GM23338 (cell line): ENCODE measurements around the gene ST6GALNAC4. TPM values are rescaled to one million over a fixed set of nuclear protein-coding genes. Genes with fewer than 3 reads are reported as not detected.

ENCODE experiments used
- ATAC-seq: fragments of 200-7000 bp; cut with Tn5 transposase; 3 replicates; pipeline ENCODE4 v1.9.1; 2020
- DNase-seq: peaks from one replicate; pipeline ENCODE4 v3.0.0-alpha.2; 2015; ENCODE audit warnings: low spot score
- H2AFZ ChIP-seq: fragments of 200-600 bp; sonication (generic); 2 replicates; pipeline ENCODE4 v1.8.0; 2016; ENCODE audit warnings: antibody characterized with exemption, mild to moderate bottlenecking, moderate library complexity
- H3F3A ChIP-seq: fragments of 200-600 bp; sonication (generic); replicated peaks from 2 replicates; pipeline ENCODE4 v1.8.0; 2017; ENCODE audit warnings: antibody characterized with exemption, mixed run types, low read depth
- H3K27ac ChIP-seq: fragments of 200-600 bp; sonication (generic); 2 replicates; pipeline ENCODE4 v1.6.1; 2016; ENCODE audit warnings: low read depth
- H3K27me3 ChIP-seq: fragments of 200-600 bp; sonication (generic); 2 replicates; pipeline ENCODE4 v1.8.0; 2016; ENCODE audit warnings: mild to moderate bottlenecking, mixed run types, moderate library complexity; ENCODE audit not compliant: insufficient read depth
- H3K36me3 ChIP-seq: fragments of 200-600 bp; sonication (generic); 2 replicates; pipeline ENCODE4 v1.8.0; 2016; ENCODE audit warnings: mild to moderate bottlenecking; ENCODE audit not compliant: insufficient read depth
- H3K4me1 ChIP-seq: fragments of 200-600 bp; sonication (generic); 2 replicates; pipeline ENCODE4 v1.8.0; 2016; ENCODE audit warnings: mild to moderate bottlenecking, moderate library complexity; ENCODE audit not compliant: insufficient read depth
- H3K4me2 ChIP-seq: fragments of 200-600 bp; sonication (generic); 2 replicates; pipeline ENCODE4 v1.7.1; 2017; ENCODE audit warnings: mixed run types
- H3K4me3 ChIP-seq: fragments of 200-600 bp; sonication (generic); 2 replicates; pipeline ENCODE4 v1.6.1; 2016; ENCODE audit warnings: mixed run types
- H3K79me2 ChIP-seq: fragments of 200-600 bp; sonication (generic); replicated peaks from 2 replicates; pipeline ENCODE4 v1.8.0; 2017; ENCODE audit warnings: mild to moderate bottlenecking; ENCODE audit not compliant: insufficient read depth
- H3K9me2 ChIP-seq: fragments of 200-600 bp; sonication (generic); 2 replicates; pipeline ENCODE4 v1.8.0; 2017; ENCODE audit not compliant: insufficient read depth
- H4K20me1 ChIP-seq: fragments of 200-600 bp; sonication (generic); replicated peaks from 2 replicates; pipeline ENCODE4 v1.8.0; 2017; ENCODE audit warnings: mild to moderate bottlenecking; ENCODE audit not compliant: insufficient read depth
- H3K27ac Mint-ChIP-seq: 2 replicates; pipeline ENCODE4 v1.8.0; 2020; ENCODE audit warnings: inconsistent platforms, mild to moderate bottlenecking, moderate library complexity, mixed read lengths
- H3K27me3 Mint-ChIP-seq: 3 replicates; pipeline ENCODE4 v1.8.0; 2022; ENCODE audit warnings: low read depth, mild to moderate bottlenecking, moderate library complexity, mixed read lengths, inconsistent platforms; ENCODE audit not compliant: insufficient read depth, poor library complexity
- H3K36me3 Mint-ChIP-seq: 3 replicates; pipeline ENCODE4 v1.8.0; 2021; ENCODE audit warnings: low read depth, mild to moderate bottlenecking, inconsistent platforms, moderate library complexity, mixed read lengths
- H3K4me1 Mint-ChIP-seq: 3 replicates; pipeline ENCODE4 v1.8.0; 2020; ENCODE audit warnings: mild to moderate bottlenecking, inconsistent platforms, mixed read lengths
- H3K4me3 Mint-ChIP-seq: 3 replicates; pipeline ENCODE4 v1.8.0; 2021; ENCODE audit warnings: moderate library complexity, mild to moderate bottlenecking, inconsistent platforms, mixed read lengths
- H3K9me3 Mint-ChIP-seq: 3 replicates; pipeline ENCODE4 v1.8.0; 2020; ENCODE audit warnings: moderate library complexity, mild to moderate bottlenecking, inconsistent platforms, mixed read lengths
- CREB1 ChIP-seq: fragments of 250-450 bp; sonication (Bioruptor Pico); IDR thresholded peaks from 2 replicates; pipeline ENCODE4 v1.5.0; 2020; ENCODE audit warnings: low read depth, mild to moderate bottlenecking, moderate library complexity
- EZH2 ChIP-seq: fragments of 200-600 bp; sonication (generic); IDR thresholded peaks from one replicate; pipeline ENCODE4 v1.8.0; 2017; ENCODE audit warnings: antibody characterized with exemption, mild to moderate bottlenecking, low read depth; ENCODE audit not compliant: unreplicated experiment
- EZH2phosphoT487 ChIP-seq: fragments of 200-600 bp; sonication (generic); IDR thresholded peaks from one replicate; pipeline ENCODE4 v1.8.1; 2018; ENCODE audit warnings: antibody characterized with exemption; ENCODE audit not compliant: unreplicated experiment
- JUNB ChIP-seq: IDR thresholded peaks from one replicate; pipeline ENCODE4 v1.6.1; 2016; ENCODE audit warnings: antibody characterized with exemption; ENCODE audit not compliant: unreplicated experiment
- NANOG ChIP-seq: IDR thresholded peaks from 2 replicates; pipeline ENCODE4 v1.6.1; 2016; ENCODE audit warnings: antibody characterized with exemption, borderline replicate concordance
- STAT1 ChIP-seq: IDR thresholded peaks from one replicate; pipeline ENCODE4 v1.6.1; 2016; ENCODE audit warnings: antibody characterized with exemption; ENCODE audit not compliant: unreplicated experiment
- ZNF114 ChIP-seq: fragments of 250-450 bp; sonication (Bioruptor Pico); IDR thresholded peaks from 2 replicates; pipeline ENCODE4 v1.5.0; 2020; ENCODE audit warnings: mild to moderate bottlenecking, moderate library complexity
- ZNF331 ChIP-seq: fragments of 250-450 bp; sonication (Bioruptor Pico); IDR thresholded peaks from 2 replicates; pipeline ENCODE4 v1.5.0; 2020; ENCODE audit warnings: low read depth, mild to moderate bottlenecking, moderate library complexity
- polyA plus RNA-seq: library from polyadenylated mRNA; unstranded; fragments of >200 nt; fragmentation: Nextera tagmentation; extraction: Ambion mirVana; gene quantifications from 2 replicates; pipeline ENCODE4 v1.2.1, GENCODE V29; 2016
- total RNA-seq: library from RNA; depleted of rRNA; stranded (reverse); fragments of >200 nt; shearing (Covaris generic); gene quantifications from 2 replicates; pipeline ENCODE4 v1.2.3, GENCODE V29; 2014
- TF ChIP-seq, protein P1 (sequence below), 2 experiments: fragments of 200-600 bp in 1 of 2; sonication (generic) in 1 of 2; conservative IDR thresholded peaks; 2 replicates each; pipeline versions ENCODE4 v1.5.1 to v1.6.1; 2016 to 2017; ENCODE audit warnings: antibody characterized with exemption in 2 of 2, low read depth in 2 of 2, mild to moderate bottlenecking in 2 of 2, moderate library complexity in 1 of 2
- TF ChIP-seq, protein P2 (sequence below): IDR thresholded peaks from one replicate; pipeline ENCODE4 v1.6.1; 2018; ENCODE audit warnings: antibody characterized with exemption; ENCODE audit not compliant: unreplicated experiment

The ST6GALNAC4 gene
- total and polyA plus RNA-seq, 2 experiments from 2014 or later, result 8.1 to 35.3 TPM

- TF ChIP-seq ZNF114 (CRISPR knock-in tag), result no peak
- TF ChIP-seq EZH2, result no peak
- no peak for TF ChIP-seq JUNB
- no peak for TF ChIP-seq STAT1
- no peak for TF ChIP-seq NANOG
- TF ChIP-seq EZH2phosphoT487, result no peak
- TF ChIP-seq ZNF331, result no peak
- no peak for TF ChIP-seq CREB1 (CRISPR knock-in tag)
- TF ChIP-seq, protein P1, sequence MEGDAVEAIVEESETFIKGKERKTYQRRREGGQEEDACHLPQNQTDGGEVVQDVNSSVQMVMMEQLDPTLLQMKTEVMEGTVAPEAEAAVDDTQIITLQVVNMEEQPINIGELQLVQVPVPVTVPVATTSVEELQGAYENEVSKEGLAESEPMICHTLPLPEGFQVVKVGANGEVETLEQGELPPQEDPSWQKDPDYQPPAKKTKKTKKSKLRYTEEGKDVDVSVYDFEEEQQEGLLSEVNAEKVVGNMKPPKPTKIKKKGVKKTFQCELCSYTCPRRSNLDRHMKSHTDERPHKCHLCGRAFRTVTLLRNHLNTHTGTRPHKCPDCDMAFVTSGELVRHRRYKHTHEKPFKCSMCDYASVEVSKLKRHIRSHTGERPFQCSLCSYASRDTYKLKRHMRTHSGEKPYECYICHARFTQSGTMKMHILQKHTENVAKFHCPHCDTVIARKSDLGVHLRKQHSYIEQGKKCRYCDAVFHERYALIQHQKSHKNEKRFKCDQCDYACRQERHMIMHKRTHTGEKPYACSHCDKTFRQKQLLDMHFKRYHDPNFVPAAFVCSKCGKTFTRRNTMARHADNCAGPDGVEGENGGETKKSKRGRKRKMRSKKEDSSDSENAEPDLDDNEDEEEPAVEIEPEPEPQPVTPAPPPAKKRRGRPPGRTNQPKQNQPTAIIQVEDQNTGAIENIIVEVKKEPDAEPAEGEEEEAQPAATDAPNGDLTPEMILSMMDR (conservative IDR thresholded peaks at IDR 0.05; ENCODE audit: low read depth in 2 of 2), result no peak
- TF ChIP-seq, protein P2, sequence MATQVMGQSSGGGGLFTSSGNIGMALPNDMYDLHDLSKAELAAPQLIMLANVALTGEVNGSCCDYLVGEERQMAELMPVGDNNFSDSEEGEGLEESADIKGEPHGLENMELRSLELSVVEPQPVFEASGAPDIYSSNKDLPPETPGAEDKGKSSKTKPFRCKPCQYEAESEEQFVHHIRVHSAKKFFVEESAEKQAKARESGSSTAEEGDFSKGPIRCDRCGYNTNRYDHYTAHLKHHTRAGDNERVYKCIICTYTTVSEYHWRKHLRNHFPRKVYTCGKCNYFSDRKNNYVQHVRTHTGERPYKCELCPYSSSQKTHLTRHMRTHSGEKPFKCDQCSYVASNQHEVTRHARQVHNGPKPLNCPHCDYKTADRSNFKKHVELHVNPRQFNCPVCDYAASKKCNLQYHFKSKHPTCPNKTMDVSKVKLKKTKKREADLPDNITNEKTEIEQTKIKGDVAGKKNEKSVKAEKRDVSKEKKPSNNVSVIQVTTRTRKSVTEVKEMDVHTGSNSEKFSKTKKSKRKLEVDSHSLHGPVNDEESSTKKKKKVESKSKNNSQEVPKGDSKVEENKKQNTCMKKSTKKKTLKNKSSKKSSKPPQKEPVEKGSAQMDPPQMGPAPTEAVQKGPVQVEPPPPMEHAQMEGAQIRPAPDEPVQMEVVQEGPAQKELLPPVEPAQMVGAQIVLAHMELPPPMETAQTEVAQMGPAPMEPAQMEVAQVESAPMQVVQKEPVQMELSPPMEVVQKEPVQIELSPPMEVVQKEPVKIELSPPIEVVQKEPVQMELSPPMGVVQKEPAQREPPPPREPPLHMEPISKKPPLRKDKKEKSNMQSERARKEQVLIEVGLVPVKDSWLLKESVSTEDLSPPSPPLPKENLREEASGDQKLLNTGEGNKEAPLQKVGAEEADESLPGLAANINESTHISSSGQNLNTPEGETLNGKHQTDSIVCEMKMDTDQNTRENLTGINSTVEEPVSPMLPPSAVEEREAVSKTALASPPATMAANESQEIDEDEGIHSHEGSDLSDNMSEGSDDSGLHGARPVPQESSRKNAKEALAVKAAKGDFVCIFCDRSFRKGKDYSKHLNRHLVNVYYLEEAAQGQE, result no peak
Measured at GRCh38 chr9:127907867-127908659, 8.8 kb downstream of the ST6GALNAC4 start (continued).

- H3K36me3 Mint-ChIP-seq, result peaks cover 3% of the 10 kb centered on the region; the same call in 1 of the 3 replicates
- no peak overlapping the region for H3K4me3 Mint-ChIP-seq
- peaks cover 21% of the 10 kb centered on the region for H3K4me1 ChIP-seq
- no peak overlapping the region for H3K4me3 ChIP-seq
- H3K9me3 Mint-ChIP-seq, result no peaks in the 10 kb centered on the region; the same call in 2 of the 3 replicates
- no peak for DNase-seq
- H3K79me2 ChIP-seq, result no peaks in the 10 kb centered on the region
- 0 out of 2 replicates have a peak, but pooled peaks cover under 1% of the 10 kb centered on the region for H4K20me1 ChIP-seq
- no peak overlapping the region for H3K4me2 ChIP-seq
- H3K9me2 ChIP-seq, result no peaks in the 10 kb centered on the region
- H3K36me3 ChIP-seq, result no peaks in the 10 kb centered on the region
- 0 out of 2 replicates have a peak, but pooled peaks cover 13% of the 10 kb centered on the region for H3F3A ChIP-seq
- no peaks in the 10 kb centered on the region for H3K27me3 ChIP-seq
- peak; percentile 15 for ATAC-seq
- no peak overlapping the region for H3K27ac Mint-ChIP-seq
- no peak overlapping the region for H2AFZ ChIP-seq
- H3K27me3 Mint-ChIP-seq, result peaks cover 11% of the 10 kb centered on the region
- H3K4me1 Mint-ChIP-seq, result peaks cover 19% of the 10 kb centered on the region
- H3K27ac ChIP-seq, result no peak overlapping the region
- TF ChIP-seq EZH2phosphoT487, result no peak
- no peak for TF ChIP-seq ZNF114 (CRISPR knock-in tag)
- TF ChIP-seq NANOG, result no peak
- TF ChIP-seq CREB1 (CRISPR knock-in tag), result no peak
- TF ChIP-seq, protein P2, result no peak
- no peak for TF ChIP-seq ZNF331
- TF ChIP-seq STAT1, result no peak
Measured at GRCh38 chr9:127905788-127906191, 11.1 kb downstream of the ST6GALNAC4 start.
